ENCODE results near the gene ZNF304.
A peak's percentile ranks its signal among the peaks of the same experiment; 100 is the strongest.

Gene ZNF304

GRCh38 chr19:57350877-57351805, at the start of gene ZNF304:
Gene ZNF304, plus strand, starts transcription at chr19:57351271. Its CDS starts 394 bp downstream, at chr19:57351665.
- peak; percentile 68 for DNase-seq (ENCODE audit: low read depth)

- no peak for DNase-seq (ENCODE audit: low read depth)
These were observed 49.0 kb upstream of the ZNF304 start for GRCh38 chr19:57302020-57302465.

GRCh38 chr19:57302727-57303401, 48.2 kb upstream of the ZNF304 start:
- no peak for DNase-seq (ENCODE audit: low read depth)

GRCh38 chr19:57305056-57305455, 46.0 kb upstream of the ZNF304 start:
- DNase-seq (ENCODE audit: low read depth) = no peak

GRCh38 chr19:57308514-57308913, 42.6 kb upstream of the ZNF304 start:
- no peak for DNase-seq (ENCODE audit: low read depth)

GRCh38 chr19:57310792-57311191, 40.3 kb upstream of the ZNF304 start:
- DNase-seq (ENCODE audit: low read depth) = no peak

GRCh38 chr19:57314146-57314545, 36.9 kb upstream of the ZNF304 start:
- DNase-seq (ENCODE audit: low read depth) = no peak

- DNase-seq (ENCODE audit: low read depth) = no peak
These were observed 33.6 kb upstream of the ZNF304 start for GRCh38 chr19:57317503-57317902.

- DNase-seq (ENCODE audit: low read depth) = no peak
These were observed 31.2 kb upstream of the ZNF304 start for GRCh38 chr19:57319869-57320179.

GRCh38 chr19:57320180-57321084, 30.6 kb upstream of the ZNF304 start, which contains the start of gene ZNF543:
Gene ZNF543, plus strand, starts transcription at chr19:57320472. Its CDS starts 382 bp downstream, at chr19:57320854.
- DNase-seq (ENCODE audit: low read depth) = peak; percentile 89

GRCh38 chr19:57321116-57321515, 30.0 kb upstream of the ZNF304 start:
- DNase-seq (ENCODE audit: low read depth) = no peak

- no peak for DNase-seq (ENCODE audit: low read depth)
These were observed 29.3 kb upstream of the ZNF304 start for GRCh38 chr19:57321751-57322150.

GRCh38 chr19:57324992-57325391, 26.1 kb upstream of the ZNF304 start:
- no peak for DNase-seq (ENCODE audit: low read depth)

- no peak for DNase-seq (ENCODE audit: low read depth)
These were observed 23.1 kb upstream of the ZNF304 start for GRCh38 chr19:57327993-57328392.

GRCh38 chr19:57334191-57334590, 16.9 kb upstream of the ZNF304 start:
- no peak for DNase-seq (ENCODE audit: low read depth)

GRCh38 chr19:57338877-57339276, 12.2 kb upstream of the ZNF304 start:
- DNase-seq (ENCODE audit: low read depth) = no peak

GRCh38 chr19:57342582-57342981, 8.5 kb upstream of the ZNF304 start:
- no peak for DNase-seq (ENCODE audit: low read depth)

GRCh38 chr19:57348136-57348535, 2.9 kb upstream of the ZNF304 start:
- DNase-seq (ENCODE audit: low read depth) = no peak

GRCh38 chr19:57351867-57352266, 796 bp downstream of the ZNF304 start:
- no peak for DNase-seq (ENCODE audit: low read depth)

- no peak for DNase-seq (ENCODE audit: low read depth)
These were observed 4.8 kb downstream of the ZNF304 start for GRCh38 chr19:57355916-57356315.

- no peak for DNase-seq (ENCODE audit: low read depth)
These were observed 6.3 kb downstream of the ZNF304 start for GRCh38 chr19:57357406-57357805.

GRCh38 chr19:57359300-57359699, 8.2 kb downstream of the ZNF304 start:
- no peak for DNase-seq (ENCODE audit: low read depth)
